CD14-positive monocyte (primary cell): ENCODE measurements around the gene RAI1. TPM values are rescaled to one million over a fixed set of nuclear protein-coding genes. Genes with fewer than 3 reads are reported as not detected.

Experiments
- DNase-seq, 3 donors: peaks; one replicate each; pipeline ENCODE4 v3.0.0-alpha.2; 2011 to 2022
- H2AFZ ChIP-seq: 2 replicates; pipeline ENCODE4 v1.6.0; 2012; ENCODE audit warnings: mild to moderate bottlenecking, low read depth, low read length, inconsistent platforms; ENCODE audit not compliant: insufficient read depth, poor library complexity, severe bottlenecking
- H3K27ac ChIP-seq, 2 donors: 1 replicate in 1 of 2; 2 replicates in 1 of 2; pipeline ENCODE4 v1.5.1; 2012 to 2013; ENCODE audit warnings: low read length in 2 of 2, control low read depth in 1 of 2, inconsistent platforms in 1 of 2, low read depth in 1 of 2, mild to moderate bottlenecking in 1 of 2
- H3K27me3 ChIP-seq, 2 donors: one replicate each; pipeline versions ENCODE4 v1.6.0 to v1.6.1; 2011 to 2013; ENCODE audit warnings: low read length in 2 of 2; ENCODE audit not compliant: control insufficient read depth in 2 of 2, insufficient read depth in 2 of 2
- H3K36me3 ChIP-seq, 2 donors: replicated peaks in 1 of 2; 1 replicate in 1 of 2; 2 replicates in 1 of 2; pipeline versions ENCODE4 v1.5.1 to v1.6.1; 2012 to 2013; ENCODE audit warnings: low read length in 2 of 2, control low read depth in 1 of 2, inconsistent platforms in 1 of 2, mild to moderate bottlenecking in 1 of 2; ENCODE audit not compliant: insufficient read depth in 2 of 2, control insufficient read depth in 1 of 2
- H3K4me1 ChIP-seq, 2 donors: 1 replicate in 1 of 2; 2 replicates in 1 of 2; pipeline versions ENCODE4 v1.5.1 to v1.6.1; 2012 to 2013; ENCODE audit warnings: low read length in 2 of 2, control low read depth in 1 of 2, inconsistent platforms in 1 of 2, mild to moderate bottlenecking in 1 of 2, moderate library complexity in 1 of 2; ENCODE audit not compliant: insufficient read depth in 2 of 2, control insufficient read depth in 1 of 2
- H3K4me2 ChIP-seq: replicated peaks from 2 replicates; pipeline ENCODE3; 2012; ENCODE audit warnings: low read length, moderate library complexity, mild to moderate bottlenecking; ENCODE audit not compliant: poor library complexity, severe bottlenecking; ENCODE audit errors: extremely low read depth
- H3K4me3 ChIP-seq, 3 experiments: fragments of 200-600 bp in 1 of 3; sonication (generic) in 1 of 3; replicated peaks in 1 of 3; 1 replicate in 2 of 3; 2 replicates in 1 of 3; pipeline ENCODE4 v1.5.1; 2011 to 2013; ENCODE audit warnings: low read length in 3 of 3, mild to moderate bottlenecking in 3 of 3, control low read depth in 2 of 3, low read depth in 2 of 3, inconsistent platforms in 1 of 3, moderate library complexity in 1 of 3
- H3K79me2 ChIP-seq: 2 replicates; pipeline ENCODE4 v1.6.0; 2012; ENCODE audit warnings: mild to moderate bottlenecking, control low read depth, inconsistent platforms, low read length, moderate library complexity; ENCODE audit not compliant: insufficient read depth
- H3K9ac ChIP-seq: 2 replicates; pipeline ENCODE4 v1.6.0; 2017; ENCODE audit warnings: low read length, mild to moderate bottlenecking; ENCODE audit not compliant: insufficient read depth, poor library complexity, severe bottlenecking
- H3K9me3 ChIP-seq, 2 donors: replicated peaks in 1 of 2; 1 replicate in 1 of 2; 2 replicates in 1 of 2; pipeline versions ENCODE4 v1.5.1 to v1.6.1; 2012 to 2013; ENCODE audit warnings: low read length in 2 of 2, control low read depth in 1 of 2; ENCODE audit not compliant: control insufficient read depth in 1 of 2, insufficient read depth in 1 of 2
- H4K20me1 ChIP-seq: 2 replicates; pipeline ENCODE4 v1.6.0; 2012; ENCODE audit warnings: mild to moderate bottlenecking, low read length, control low read depth, moderate library complexity; ENCODE audit not compliant: insufficient read depth
- H3K27ac Mint-ChIP-seq, 7 donors: one replicate each; pipeline ENCODE4 v1.8.0; 2020; ENCODE audit warnings: mild to moderate bottlenecking in 7 of 7, mixed read lengths in 7 of 7, moderate library complexity in 6 of 7, inconsistent platforms in 2 of 7
- H3K27me3 Mint-ChIP-seq, 3 donors: one replicate each; pipeline ENCODE4 v1.8.0; 2021 to 2022; ENCODE audit warnings: low read depth in 3 of 3, mild to moderate bottlenecking in 3 of 3, mixed read lengths in 3 of 3, moderate library complexity in 3 of 3, inconsistent platforms in 1 of 3
- H3K36me3 Mint-ChIP-seq, 2 donors: one replicate each; pipeline ENCODE4 v1.8.0; 2020; ENCODE audit warnings: mixed read lengths in 2 of 2, inconsistent platforms in 1 of 2, mild to moderate bottlenecking in 1 of 2
- H3K4me1 Mint-ChIP-seq: one replicate; pipeline ENCODE4 v1.8.0; 2020; ENCODE audit warnings: mild to moderate bottlenecking, mixed read lengths
- H3K4me3 Mint-ChIP-seq, 2 donors: one replicate each; pipeline ENCODE4 v1.8.0; 2020; ENCODE audit warnings: mild to moderate bottlenecking in 2 of 2, mixed read lengths in 2 of 2, moderate library complexity in 1 of 2
- H3K9me3 Mint-ChIP-seq, 7 donors: one replicate each; pipeline ENCODE4 v1.8.0; 2020 to 2022; ENCODE audit warnings: mixed read lengths in 7 of 7, mild to moderate bottlenecking in 6 of 7, moderate library complexity in 6 of 7, inconsistent platforms in 2 of 7
- WGBS: methylation state at CpG from one replicate; pipeline ENCODE4 v1.1.5; 2013; ENCODE audit warnings: missing lambda C conversion rate; ENCODE audit not compliant: insufficient coverage; 5-methylcytosine and 5-hydroxymethylcytosine counted together
- intact Hi-C, 2 donors: fragments of 100-400 bp; cut with micrococcal nuclease; formaldehyde crosslinking; loops; one replicate each; pipeline versions ENCODE4 v1.15.0 to v1.15.1; 2023
- polyA plus RNA-seq, 3 donors: library from polyadenylated mRNA; depleted of rRNA in 1 of 3; unstranded in 2 of 3; stranded (reverse) in 1 of 3; fragments of 300-500 nt in 2 of 3; fragments of >200 nt in 1 of 3; fragmentation: Illumina TruSeq in 2 of 3; gene quantifications; 1 replicate in 2 of 3; 2 replicates in 1 of 3; pipeline ENCODE4 v1.2.3, GENCODE V29; 2012 to 2021
- TF ChIP-seq, protein P1 (sequence below): fragments of 200-600 bp; IDR thresholded peaks from one replicate; pipeline ENCODE4 v1.8.0; 2022; ENCODE audit warnings: antibody characterized with exemption, mild to moderate bottlenecking

Gene RAI1
- polyA plus RNA-seq, 3 donors, result 0.89 to 4.4 (median 1.5) TPM

GRCh38 chr17:17760350-17760749 is 79.1 kb downstream of the RAI1 start:
- Histone ChIP-seq H3K36me3 (peaks cover 2 to 4% of the 10 kb centered on the region in 2 donors), H3K4me3 (no peak overlapping the region), H3K4me2 (no peak overlapping the region), H3K27ac (no peak overlapping the region), H4K20me1 (peaks cover 87% of the 10 kb centered on the region), H3K9ac (no peak overlapping the region), H3K27me3 (peaks cover 0 to 2% of the 10 kb centered on the region in 2 donors), H3K9me3 (no peaks in the 10 kb centered on the region), H3K4me1 (peaks cover 10 to 17% of the 10 kb centered on the region in 2 donors), H3K79me2 (peaks cover 6% of the 10 kb centered on the region), H2AFZ (no peak overlapping the region)
- Mint-ChIP-seq H3K9me3 (no peaks in the 10 kb centered on the region), H3K27me3 (peaks cover 10 to 13% (median 13%) of the 10 kb centered on the region in 3 donors), H3K36me3 (peaks cover 15 to 25% of the 10 kb centered on the region in 2 donors), H3K27ac (no peak overlapping the region), H3K4me1 (peaks cover 34% of the 10 kb centered on the region), H3K4me3 (no peak overlapping the region)
- intact Hi-C loops, result no loop called here
- 79% methylated on average over 5 of the region's 7 CpGs for WGBS
- TF ChIP-seq, protein P1, sequence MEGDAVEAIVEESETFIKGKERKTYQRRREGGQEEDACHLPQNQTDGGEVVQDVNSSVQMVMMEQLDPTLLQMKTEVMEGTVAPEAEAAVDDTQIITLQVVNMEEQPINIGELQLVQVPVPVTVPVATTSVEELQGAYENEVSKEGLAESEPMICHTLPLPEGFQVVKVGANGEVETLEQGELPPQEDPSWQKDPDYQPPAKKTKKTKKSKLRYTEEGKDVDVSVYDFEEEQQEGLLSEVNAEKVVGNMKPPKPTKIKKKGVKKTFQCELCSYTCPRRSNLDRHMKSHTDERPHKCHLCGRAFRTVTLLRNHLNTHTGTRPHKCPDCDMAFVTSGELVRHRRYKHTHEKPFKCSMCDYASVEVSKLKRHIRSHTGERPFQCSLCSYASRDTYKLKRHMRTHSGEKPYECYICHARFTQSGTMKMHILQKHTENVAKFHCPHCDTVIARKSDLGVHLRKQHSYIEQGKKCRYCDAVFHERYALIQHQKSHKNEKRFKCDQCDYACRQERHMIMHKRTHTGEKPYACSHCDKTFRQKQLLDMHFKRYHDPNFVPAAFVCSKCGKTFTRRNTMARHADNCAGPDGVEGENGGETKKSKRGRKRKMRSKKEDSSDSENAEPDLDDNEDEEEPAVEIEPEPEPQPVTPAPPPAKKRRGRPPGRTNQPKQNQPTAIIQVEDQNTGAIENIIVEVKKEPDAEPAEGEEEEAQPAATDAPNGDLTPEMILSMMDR, result no peak
- no peak for DNase-seq

- WGBS, result 88% methylated on average over 5 of the region's 8 CpGs
- H3K27ac ChIP-seq, result no peak overlapping the region
- H3K27me3 ChIP-seq, result peaks cover 0 to 2% of the 10 kb centered on the region in 2 donors
- intact Hi-C loops, result no loop called here
- Mint-ChIP-seq H3K9me3 (no peaks in the 10 kb centered on the region), H3K4me3 (no peak overlapping the region), H3K36me3 (peaks cover 18 to 27% of the 10 kb centered on the region in 2 donors), H3K4me1 (peaks cover 34% of the 10 kb centered on the region), H3K27ac (no peak overlapping the region), H3K27me3 (peaks cover 10 to 13% (median 13%) of the 10 kb centered on the region in 3 donors)
- TF ChIP-seq, protein P1, result no peak
- no peak overlapping the region for H3K4me3 ChIP-seq
- H3K36me3 ChIP-seq, result peaks cover 2 to 11% of the 10 kb centered on the region in 2 donors
- H2AFZ ChIP-seq, result no peak overlapping the region
- peaks cover 87% of the 10 kb centered on the region for H4K20me1 ChIP-seq
- H3K4me1 ChIP-seq, result peaks cover 10 to 17% of the 10 kb centered on the region in 2 donors
- peaks cover under 1% of the 10 kb centered on the region for H3K79me2 ChIP-seq
- no peak for DNase-seq
- H3K9me3 ChIP-seq, result no peaks in the 10 kb centered on the region
- no peak overlapping the region for H3K9ac ChIP-seq
- no peak overlapping the region for H3K4me2 ChIP-seq
These were observed 79.8 kb downstream of the RAI1 start for GRCh38 chr17:17760872-17761550.
